HFF-Myc (cell line): ENCODE measurements around the gene FRAT2.
A peak's percentile ranks its signal among the peaks of the same experiment; 100 is the strongest.
"Not testable (repeated sequence)": the region's sequence is repeated elsewhere in the genome, so short reads cannot be mapped to it uniquely, and the experiment has no call there.

ENCODE experiments used
- DNase-seq: peaks from one replicate; pipeline ENCODE4 v3.0.0-alpha.2; 2011; ENCODE audit warnings: low read depth; ENCODE audit errors: extremely low read depth
- H3K4me3 ChIP-seq: replicated peaks from 2 replicates; pipeline ENCODE4 v1.5.1; 2011; ENCODE audit warnings: low read depth, mild to moderate bottlenecking, control low read depth, low read length
- TF ChIP-seq, protein P1 (sequence below): IDR thresholded peaks from 2 replicates; pipeline ENCODE4 v1.5.1; 2012; ENCODE audit warnings: mild to moderate bottlenecking, low read depth, low read length, control low read depth; ENCODE audit errors: missing control alignments

The FRAT2 gene

DNA sequence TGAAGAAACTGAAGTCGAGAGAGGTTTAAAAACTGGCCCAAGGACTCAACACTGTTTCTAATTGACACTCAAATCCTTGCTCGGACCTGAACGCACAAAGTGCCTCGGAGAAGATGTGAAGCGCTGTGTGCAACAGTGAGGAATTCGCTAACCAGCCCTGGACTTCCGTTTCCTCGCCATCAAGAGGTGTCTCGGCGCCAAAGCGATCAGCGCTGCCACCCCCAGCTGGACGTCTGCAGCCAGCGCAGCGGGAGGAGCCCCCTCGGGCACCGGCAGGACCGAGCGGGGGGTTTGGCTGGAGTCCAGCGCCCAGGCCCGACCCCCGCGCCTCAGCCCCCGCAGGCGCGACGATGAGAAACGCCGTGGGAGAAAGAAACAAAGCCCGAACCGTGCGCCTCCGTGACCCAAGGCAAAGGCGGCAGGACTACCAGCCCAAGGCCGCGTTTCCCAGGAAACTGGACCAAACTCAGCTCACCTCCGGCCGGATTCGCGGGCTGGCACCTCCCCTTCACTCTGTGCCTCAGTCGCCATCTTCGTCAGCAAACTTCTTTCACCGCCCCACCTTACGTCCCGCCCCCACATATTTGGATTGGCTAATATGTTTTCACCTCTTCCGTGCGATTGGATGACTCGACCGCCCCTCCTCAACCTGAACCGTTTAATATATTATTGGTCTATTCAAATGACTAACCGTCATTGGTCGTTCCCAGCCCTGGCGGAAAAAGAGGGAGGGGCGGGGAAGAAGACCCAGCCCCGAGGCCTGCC lies 42.2 kb downstream of the FRAT2 start, which contains the start of gene ARHGAP19:
TSS of gene ARHGAP19 (minus strand) at position 541 of the 765 bp plus-strand sequence. CDS start at position 531, 10 bp downstream.
- TF ChIP-seq, protein P1, sequence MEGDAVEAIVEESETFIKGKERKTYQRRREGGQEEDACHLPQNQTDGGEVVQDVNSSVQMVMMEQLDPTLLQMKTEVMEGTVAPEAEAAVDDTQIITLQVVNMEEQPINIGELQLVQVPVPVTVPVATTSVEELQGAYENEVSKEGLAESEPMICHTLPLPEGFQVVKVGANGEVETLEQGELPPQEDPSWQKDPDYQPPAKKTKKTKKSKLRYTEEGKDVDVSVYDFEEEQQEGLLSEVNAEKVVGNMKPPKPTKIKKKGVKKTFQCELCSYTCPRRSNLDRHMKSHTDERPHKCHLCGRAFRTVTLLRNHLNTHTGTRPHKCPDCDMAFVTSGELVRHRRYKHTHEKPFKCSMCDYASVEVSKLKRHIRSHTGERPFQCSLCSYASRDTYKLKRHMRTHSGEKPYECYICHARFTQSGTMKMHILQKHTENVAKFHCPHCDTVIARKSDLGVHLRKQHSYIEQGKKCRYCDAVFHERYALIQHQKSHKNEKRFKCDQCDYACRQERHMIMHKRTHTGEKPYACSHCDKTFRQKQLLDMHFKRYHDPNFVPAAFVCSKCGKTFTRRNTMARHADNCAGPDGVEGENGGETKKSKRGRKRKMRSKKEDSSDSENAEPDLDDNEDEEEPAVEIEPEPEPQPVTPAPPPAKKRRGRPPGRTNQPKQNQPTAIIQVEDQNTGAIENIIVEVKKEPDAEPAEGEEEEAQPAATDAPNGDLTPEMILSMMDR, result no peak
- peak within 1 kb of the TSS; percentile 53 for H3K4me3 ChIP-seq
- DNase-seq, result peak; percentile 98

DNA sequence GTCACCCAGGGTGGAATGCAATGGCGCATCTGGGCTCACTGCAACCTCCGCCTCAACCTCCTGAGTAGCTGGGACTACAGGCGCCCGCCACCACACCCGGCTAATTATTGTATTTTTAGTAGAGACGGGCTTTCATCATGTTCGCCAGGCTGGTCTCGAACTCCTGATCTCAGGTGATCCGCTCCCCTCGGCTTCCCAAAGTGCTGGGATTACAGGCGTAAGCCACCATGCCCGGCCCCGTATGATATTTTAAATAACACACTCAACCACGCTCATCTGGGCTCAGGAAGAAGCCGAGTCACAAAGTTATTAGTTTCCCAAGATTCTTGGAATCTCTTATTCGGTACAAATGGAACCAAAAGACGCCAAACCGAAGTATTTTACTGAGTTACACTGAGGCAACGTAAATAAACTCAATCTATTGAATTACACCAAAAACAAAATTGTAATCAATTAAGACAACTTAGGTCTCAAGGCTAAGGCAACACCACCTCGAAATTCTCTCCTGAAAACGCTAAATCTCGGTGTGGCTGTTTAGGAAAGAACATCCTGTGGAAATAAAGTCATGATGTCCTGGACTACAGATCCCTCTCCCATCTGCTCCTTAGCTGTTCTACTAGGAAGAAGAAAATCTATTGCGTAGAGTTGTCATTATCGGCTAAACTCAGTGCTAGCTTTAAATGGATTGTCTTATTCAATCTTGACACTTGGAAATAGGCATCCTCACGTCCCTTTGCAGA lies 43.0 kb downstream of the FRAT2 start:
- TF ChIP-seq, protein P1, result no peak
- no peak for DNase-seq
- H3K4me3 ChIP-seq, result peak overlapping the region; percentile 53

DNA sequence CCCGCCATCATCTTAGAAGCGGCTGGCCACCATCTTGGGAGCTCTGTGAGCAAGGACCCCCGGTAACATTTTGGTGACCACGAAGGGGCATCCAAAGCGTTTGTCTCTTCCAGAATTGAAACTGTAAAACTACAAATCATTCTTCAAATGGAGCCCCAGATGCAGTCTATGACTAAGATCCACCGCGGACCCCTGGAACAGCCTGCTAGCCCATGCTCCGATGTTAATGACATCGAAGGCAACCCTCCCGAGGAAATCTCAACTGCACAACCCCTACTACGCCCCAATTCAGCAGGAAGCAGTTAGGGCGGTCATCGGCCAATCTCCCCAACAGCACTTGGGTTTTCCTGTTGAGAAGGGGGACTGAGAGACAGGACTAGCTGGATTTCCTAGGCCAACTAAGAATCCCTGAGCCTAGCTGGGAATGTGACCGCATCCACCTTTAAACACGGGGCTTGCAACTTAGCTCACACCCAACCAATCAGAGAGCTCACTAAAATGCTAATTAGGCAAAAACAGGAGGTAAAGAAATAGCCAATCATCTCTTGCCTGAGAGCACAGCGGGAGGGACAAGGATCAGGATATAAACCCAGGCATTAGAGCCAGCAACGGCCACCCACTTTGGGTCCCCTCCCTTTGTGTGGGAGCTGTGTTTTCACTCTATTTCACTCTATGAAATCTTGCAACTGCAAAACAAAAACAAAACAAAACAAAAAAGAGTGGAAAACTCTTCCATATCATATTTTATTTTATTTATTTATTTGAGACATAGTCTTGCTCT lies 43.8 kb downstream of the FRAT2 start:
- H3K4me3 ChIP-seq, result peak overlapping the region; percentile 53

DNA sequence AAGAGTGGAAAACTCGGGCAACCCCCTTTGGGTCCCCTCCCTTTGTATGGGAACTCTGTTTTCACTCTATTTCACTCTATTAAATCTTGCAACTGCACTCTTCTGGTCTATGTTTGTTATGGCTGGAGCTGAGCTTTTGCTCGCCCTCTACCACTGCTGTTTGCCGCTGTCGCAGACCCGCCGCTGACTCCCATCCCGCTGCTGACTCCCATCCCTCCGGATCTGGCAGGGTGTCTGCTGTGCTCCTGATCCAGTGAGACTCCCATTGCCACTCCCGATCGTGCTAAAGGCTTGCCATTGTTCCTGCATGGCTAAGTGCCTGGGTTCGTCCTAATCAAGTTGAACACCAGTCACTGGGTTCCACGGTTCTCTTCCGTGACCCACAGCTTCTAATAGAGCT lies 44.5 kb downstream of the FRAT2 start:
- H3K4me3 ChIP-seq, DNase-seq: not testable (repeated sequence)

More for the DNA sequence above, 43.8 kb downstream of the FRAT2 start:
- DNase-seq, result not testable (repeated sequence)
